GM21786 (cell line): ENCODE results near the gene PAGE4.

Experiments
- ATAC-seq: cut with Tn5 transposase; IDR thresholded peaks from one replicate; pipeline ENCODE4 v1.9.1; 2021; ENCODE audit not compliant: unreplicated experiment

Gene PAGE4, protein sequence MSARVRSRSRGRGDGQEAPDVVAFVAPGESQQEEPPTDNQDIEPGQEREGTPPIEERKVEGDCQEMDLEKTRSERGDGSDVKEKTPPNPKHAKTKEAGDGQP

DNA sequence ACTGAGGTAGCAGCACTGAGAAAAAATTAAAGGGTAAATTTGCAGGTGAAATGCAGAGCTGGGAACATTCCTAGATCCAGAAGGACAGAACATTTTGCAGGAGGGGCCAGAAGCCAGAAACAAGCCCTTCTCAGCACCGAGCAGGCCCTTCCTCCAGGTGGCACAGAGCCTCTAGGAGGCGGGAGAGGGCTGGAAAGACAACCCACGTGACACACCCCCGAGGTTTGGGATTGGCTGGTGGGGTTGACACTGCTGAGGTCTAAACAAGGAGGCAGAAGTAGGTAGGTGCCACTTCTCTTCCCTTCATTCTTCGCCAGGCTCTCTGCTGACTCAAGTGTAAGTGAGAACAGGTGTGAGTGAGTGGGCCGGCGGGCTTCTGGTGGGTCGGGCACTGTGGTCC is at the start of gene PAGE4:
PAGE4 (plus strand) TSS at position 288 of the 400 bp plus-strand sequence. CDS start 1,126 bp downstream, outside the sequence.
- no peak for ATAC-seq

DNA sequence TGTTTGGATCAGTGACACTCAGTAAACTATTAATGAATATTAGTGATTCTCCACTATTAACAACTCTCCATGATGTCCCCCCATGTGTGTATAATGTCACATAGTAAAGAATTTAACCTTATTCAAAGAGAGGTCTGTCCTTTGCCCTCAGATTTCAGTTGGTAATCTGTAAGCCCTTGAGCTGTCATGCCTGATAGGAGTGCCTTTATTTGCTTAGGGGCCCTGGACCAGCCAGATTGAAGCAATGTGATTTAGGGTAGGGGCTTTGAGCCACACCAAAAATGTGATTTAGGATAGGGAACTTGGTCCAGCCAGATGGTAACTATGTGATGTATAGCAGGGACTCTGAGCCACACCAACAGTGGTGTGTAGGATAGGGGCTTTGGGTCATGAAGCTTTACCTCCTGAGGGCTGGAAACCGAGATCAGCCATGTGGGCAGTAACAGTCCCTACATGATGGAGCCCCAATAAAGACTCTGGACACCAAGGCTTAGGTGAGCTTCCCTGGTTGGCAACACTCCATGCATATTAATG is 44.3 kb upstream of the PAGE4 start:
- ATAC-seq = no peak

DNA sequence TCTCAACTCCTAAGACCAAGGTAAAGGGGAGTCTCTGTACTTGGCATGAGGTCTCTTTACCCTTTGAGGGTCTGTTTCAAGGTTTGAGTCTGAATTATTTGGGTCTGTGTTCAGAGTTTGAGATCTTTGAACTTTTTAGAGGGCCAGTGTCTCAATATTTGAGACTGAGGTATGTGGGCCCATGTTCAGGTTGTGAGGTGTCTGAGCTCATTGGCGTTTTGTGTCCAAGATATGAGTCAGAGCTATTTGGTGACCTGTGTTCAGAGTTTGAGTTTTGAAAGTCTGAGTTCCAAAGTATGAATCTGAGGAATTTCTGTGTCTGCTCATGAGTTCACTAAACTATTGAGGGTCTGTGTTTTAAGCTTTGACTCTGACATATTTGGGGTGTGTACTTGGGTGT is 36.7 kb upstream of the PAGE4 start:
- no peak for ATAC-seq

DNA sequence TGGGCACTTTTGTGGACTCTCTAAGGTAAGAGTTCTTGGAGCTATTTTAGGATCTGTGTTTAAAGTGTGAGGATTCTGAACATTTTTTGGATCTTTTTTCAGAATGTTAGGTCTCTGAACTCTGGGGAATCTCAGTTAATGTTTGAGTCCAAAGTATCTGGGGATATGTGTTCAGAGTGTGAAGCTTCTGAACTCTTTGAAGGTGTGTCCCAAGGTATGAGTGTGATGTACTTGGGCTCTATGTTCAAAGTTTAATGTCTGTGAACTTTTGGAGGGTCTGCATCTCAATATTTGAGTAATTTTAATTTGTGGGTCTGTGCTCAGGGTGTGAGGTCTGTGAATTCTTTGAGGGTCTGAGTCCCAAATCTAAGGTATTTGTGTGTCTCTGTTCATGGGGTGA is 35.4 kb upstream of the PAGE4 start:
- no peak for ATAC-seq

DNA sequence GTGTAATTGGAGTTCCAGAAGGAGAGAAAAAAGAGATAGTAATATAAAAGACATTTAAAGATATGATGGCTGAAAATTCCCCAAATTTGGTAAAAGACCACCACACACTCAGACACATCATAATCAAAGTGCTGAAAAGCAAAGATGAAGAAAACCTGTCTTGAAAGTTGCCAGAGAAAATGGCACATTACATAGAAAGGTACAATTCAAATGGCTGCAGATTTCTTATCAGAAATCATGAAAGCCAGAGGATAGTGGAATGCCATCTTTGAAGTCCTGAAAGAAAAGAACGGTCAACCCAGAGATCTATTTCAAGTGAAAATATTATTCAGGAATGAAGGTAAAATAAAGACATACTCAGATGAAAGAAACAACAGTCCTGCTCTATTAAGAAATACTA is 29.3 kb upstream of the PAGE4 start:
- ATAC-seq = no peak

DNA sequence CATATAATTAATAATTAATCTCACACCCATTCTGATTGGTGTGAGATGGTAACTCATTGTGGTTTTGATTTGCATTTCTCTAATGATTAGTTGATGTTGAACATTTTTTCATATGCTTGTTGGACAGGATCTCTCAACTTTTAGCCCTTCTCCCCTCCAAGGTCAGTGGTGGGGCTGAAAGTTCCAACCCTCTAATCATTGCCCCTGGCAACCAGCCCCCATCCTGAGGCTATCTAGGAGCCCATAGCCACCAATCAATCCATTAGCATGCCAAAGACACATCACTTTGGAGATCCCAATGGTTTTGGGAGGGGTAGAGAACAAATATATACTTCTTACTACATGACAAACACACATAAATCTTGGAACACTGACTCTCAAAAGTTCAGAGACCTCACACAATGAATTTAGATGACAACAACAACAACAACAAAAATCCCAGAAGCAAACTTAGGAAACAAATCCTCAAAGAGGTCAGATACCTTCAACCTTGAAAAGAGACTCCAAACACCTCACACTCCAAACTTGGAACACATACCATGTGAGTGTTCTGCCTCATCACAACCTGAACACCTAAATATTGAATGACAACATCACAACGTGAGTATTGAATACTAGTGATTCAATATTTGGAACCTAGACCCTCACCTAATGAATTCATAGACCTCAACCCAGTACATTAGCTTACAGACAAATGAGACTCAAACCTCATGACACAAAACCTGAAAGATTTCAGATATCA is 19.0 kb upstream of the PAGE4 start:
- ATAC-seq = no peak

DNA sequence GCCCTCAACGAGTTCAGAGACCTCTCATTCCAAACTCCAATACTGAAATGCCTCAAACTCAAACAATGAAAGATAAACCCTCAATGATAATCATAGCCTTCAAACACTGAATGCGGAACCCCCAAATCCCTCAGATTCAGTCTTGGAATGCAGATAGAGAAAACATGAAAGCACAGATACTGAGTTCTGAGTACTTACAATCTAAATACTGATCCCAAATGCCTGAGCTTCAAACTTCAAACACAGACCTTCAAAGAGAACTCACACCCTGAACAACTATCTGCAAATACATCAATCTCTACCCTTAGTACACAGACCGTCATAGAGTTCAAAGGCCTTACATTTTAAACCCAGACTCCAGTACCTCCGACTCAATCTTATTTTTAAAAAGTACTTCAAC is 16.9 kb upstream of the PAGE4 start:
- ATAC-seq = no peak

DNA sequence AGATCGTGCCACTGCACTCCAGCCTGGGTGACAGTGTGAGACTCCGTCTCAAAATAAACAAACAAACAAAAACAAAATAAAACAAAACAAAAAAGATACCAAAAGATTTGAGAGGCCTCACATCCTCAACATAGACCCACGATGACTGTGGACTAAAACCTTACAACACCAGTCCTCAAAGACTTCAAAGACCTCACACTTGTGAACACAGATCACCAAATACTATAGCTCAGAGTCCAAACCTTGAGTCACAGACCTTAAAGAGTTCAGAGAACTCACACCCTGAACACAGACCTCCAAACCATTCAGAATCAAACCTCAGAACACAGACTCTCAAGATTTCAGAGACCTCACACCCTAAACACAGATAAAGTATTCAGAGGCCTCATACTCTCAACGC is 12.7 kb upstream of the PAGE4 start:
- no peak for ATAC-seq

DNA sequence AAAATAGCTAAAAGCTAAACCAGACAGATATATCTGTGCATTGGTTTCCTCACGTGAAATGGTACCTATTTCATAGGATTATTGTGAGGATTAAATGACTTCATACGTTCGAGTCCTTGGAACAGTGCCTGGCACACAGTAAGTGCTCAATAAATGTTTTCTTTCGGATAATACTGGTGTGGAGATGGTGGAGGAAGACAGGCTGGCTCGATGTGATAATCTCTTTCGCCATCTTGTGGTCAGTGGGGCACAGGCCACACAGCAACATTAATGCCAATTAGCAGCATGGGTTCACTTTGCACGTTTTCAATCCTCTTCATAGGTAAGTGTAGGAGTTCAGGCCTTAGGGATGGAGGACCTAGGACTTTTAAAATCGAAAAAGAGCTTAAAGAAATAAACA is 9.3 kb downstream of the PAGE4 start:
- ATAC-seq = peak; percentile 67

DNA sequence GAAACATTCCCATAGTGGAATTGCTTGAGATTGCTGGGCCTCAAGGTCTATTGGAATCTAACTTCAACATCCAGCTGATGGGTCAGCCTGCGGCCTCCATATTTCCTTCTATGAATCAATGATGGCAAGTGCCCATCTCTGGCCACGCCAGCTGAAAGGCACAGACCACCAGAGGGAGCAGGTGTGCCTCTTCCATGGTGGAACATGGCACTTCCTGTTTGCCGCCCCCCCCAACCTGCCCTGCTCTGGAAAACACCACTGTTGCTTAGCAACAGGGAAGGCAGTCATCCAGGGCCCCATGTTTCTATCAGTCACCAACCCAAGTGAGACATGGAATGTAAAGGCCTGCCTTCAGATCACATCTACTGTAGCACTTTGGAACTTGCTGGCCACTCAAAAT is 11.6 kb downstream of the PAGE4 start:
- ATAC-seq = peak; percentile 49

DNA sequence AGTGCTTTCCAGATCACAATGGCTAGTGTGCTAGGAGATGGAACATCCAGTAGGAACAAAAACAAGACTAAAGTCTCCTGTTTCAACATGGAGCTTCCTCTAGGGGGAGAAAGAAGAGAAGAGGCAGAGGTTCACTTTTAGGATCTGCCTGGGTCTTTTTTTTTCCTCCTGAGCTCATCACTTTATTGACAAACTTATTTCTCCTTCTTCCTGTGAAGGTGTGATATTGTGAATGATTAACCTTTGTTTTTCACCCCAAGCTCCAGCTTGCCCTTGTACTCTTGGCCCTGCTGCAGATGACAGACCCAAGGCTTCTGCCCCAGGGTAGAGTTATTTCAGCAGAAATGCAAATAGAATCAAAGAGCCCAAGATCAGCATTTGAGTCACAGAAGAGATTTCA is 13.5 kb downstream of the PAGE4 start:
- ATAC-seq = no peak

DNA sequence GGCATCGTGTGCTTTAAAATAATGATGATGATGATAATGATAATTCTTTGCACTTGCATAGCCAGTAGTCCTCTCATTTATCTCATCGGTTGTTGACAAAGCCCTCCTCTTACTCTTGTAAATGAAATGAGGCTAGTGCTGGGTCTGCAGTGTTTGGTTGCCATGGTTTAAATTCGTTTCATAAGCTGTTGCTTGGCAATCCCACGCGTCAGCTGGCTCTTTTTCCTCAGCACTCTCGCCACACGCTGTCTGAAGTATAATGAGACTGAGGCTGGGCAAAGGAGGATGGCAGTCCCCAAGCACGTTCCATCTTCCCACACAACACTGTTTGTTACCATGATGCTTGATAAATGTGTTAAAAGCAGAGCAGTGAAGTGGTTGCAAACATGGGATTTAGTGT is 15.5 kb downstream of the PAGE4 start:
- no peak for ATAC-seq

DNA sequence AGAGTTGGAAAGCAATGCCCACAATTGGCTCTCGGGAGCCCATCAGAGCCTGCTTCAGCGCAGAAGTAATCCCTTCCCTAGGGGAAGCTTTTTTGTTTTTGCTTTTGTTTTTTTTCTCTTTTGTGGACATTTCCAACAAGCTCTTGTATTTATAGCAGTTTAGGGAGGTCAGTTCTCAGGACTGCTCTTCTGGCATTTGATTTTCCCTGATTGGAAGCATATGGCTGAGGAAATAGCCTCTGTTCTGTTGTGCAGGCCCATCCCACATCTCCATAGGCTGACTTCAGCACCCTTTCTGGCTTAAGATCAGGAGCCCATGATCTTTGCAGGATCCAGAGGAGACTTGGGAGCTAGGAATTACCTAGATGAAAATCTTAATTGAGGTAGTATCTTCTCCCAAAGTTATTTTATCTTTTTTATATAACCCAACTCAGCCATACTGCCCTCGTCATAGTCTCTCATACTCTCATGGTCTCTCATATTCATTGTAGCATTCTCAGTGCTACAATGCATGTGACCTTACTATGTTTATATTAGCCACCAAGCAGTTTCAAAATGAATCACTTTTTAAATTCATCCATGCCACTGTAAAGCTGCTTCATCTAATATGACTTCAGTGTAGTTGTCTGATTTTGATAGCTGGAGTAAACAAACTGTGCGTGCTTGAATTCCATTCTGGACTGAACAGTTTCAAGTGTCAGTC is 16.7 kb downstream of the PAGE4 start:
- ATAC-seq = peak; percentile 69

DNA sequence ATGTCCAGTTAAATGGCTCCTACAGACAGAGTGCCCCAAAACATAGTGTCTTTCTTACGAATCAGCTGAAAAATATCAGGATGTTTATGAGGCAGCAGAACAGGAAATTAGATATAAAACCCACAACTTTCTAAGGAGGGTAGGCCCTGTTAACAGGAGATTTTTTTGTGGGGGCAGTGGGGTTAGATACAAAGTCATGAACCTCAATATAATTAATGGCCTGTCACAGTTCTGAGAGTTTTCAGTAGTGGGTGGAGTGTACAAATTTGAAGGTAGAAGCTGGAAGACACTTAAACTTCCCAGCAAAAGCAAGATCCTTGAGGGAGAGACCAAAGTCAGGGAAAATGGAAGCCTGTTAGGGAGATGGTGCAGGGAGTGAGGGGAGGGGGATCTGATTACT is 17.4 kb downstream of the PAGE4 start:
- ATAC-seq = no peak

DNA sequence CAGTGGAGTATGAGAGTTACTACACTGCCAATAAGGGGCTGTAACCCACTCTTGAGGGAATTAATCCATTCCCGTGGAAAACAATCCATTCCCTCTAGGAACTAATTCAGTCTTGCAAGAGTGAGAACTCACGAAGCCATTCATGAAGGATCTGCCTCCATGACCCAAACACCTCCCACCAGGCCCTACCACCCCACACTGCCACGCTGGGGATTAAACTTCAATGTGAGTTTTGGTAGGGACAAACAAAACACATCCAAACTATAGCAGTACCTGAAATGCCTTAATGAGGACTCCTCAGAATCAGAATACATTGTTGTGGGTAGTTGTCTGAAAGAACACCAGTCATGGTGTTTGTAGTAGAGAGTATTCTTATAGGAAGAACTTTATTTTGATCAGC is 19.2 kb downstream of the PAGE4 start:
- ATAC-seq = no peak

DNA sequence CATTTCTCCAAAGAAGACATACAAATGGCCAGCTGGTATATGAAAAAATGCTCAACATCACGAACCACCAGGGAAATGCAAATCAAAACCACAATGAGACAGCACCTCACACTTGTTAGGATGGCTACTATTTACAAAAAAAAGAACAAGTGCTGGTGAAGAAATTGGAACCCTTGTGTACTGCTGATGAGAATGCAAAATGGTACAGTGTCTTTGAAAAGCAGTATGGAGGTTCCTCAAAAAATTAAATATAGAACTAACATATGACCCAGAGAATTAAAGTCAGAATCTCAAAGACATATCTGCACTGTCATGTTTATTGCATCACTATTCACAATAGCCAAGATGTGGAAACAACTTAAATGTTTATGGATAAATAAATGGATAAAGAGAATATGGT is 20.9 kb downstream of the PAGE4 start:
- no peak for ATAC-seq

DNA sequence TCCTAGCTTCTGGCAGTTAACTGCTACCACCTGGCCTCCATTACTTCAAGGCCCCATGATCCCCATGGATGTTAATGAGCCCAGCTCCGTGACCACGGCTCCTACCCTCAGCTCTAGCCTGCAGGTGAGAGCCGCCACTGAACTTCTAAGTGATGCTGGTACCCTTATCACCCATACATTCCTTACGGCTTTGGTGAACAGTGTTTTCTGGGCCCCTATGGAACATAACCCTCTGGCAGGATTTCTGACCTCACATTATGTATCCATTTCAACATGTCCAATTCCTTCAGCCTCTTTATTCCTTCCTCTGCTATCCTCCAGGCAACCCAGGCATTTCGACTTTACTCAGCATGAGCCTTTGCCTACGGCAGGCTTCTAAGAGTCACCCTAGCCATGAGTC is 24.6 kb downstream of the PAGE4 start:
- ATAC-seq = no peak

DNA sequence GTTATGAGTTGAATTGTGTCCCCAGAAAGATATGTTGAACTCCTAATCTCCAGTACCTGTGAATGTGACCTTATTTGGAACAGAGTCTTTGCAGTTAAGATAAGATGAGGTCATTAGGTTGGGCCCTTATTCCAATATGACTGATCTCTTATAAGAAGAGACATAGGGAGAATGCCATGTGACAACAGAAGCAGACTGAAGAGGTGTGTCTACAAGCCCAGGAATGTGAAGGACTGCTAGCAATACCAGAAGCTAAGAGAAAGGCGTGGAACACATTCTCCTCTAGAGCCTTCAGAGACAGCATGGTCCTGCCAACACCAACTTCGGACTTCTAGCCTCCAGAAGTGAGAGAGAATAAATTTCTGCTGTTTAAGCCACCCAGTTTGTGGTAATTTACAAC is 27.7 kb downstream of the PAGE4 start:
- no peak for ATAC-seq

DNA sequence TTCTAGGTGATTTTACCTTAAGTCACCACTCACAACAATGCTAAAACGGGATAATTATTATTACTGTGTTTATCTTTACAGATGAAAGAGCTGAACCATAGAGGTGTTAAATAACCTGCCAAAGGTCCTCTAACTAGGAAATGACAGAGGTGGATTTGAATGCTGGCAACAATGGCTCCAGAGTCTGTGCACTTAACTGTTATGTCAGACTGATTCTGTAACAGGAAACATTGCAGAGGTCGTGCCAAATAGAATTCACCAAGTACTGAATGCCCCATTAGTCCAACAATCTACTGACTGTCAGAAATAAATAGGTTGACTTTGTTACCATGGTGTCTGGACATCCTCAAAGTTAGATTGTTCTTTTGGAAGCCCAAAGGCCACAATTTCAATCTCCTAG is 29.2 kb downstream of the PAGE4 start:
- ATAC-seq = no peak

DNA sequence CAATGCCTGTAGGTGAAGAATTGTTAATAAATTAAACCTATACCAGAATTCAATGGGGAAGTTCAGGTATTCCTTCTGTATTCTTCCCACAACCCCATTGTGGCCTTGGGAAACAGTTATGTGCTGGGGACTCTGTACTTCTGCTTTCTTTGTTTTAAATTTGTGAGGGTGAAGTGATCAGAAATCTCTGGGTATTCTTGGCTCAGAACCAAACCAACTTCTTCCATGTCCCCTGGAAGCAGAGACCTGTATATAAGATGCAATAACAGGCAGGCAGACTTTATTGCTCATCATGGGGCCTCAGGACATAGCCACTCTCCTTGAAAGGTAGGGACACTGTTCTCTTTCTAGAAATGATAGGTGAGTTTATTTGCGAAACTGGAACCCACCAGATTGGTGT is 30.4 kb downstream of the PAGE4 start:
- ATAC-seq = no peak

DNA sequence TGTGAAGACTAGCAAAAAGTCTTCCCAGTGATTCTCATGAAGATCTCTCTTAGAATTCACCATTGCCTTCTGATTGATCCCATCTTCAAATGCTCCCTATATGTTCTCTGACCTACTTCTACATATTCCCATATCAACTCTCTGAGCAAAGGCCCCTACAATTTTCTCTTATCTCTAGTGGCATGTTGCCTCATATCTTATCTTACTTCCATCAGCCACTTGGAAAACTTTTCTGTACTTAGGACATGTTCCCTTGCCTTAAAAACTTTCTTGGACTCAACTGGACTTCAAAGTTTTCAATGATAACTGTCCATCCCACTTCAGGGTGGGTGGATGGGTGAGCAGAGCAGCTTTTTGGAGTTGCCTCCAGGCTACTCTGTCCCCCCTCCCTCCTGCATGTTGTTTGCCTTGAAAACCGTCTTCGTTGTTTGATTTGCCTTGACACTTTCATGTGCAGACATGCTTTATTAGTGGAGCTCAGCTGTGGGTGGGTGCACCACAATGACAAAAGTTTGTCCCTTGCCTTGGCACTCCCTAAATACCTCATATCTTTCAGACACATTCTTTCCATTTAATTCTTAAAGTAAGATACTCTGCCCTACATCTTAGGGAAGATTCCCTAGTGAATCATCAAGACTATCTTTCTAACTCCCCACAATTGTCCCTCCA is 31.9 kb downstream of the PAGE4 start:
- no peak for ATAC-seq

DNA sequence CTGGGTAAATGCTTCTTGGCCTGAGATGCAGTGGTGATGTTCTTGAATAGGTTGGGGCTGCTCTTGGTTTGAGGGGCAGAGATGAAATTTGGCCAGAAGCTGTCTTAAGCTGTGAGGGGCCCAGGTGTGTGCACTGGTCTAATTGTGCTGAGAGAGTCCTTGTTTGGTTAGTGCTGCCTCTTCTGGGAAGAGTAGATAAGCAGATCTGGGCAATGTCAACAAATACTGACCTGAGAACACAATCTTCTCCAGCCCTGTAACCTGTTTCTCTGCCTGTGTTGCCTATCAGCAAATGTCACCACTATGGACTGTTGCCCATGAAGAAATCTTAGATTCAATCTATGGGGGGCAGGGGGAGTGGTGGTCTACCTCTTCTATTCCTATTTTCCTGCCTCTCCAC is 33.0 kb downstream of the PAGE4 start:
- ATAC-seq = no peak
